Cardiac muscle cell (in vitro differentiated cells and primary cell): Measurements from ENCODE around the gene SRL. TPM values are rescaled to one million over a fixed set of nuclear protein-coding genes. Genes with fewer than 3 reads are reported as not detected.
A peak's percentile ranks its signal among the peaks of the same experiment; 100 is the strongest.

Experiments
- DNase-seq, 2 donors: peaks; one replicate each; pipeline versions ENCODE4 v3.0.0 to v3.0.0-alpha.2; 2010 to 2017; ENCODE audit warnings: low read depth in 1 of 2, low spot score in 1 of 2
- H3K27ac ChIP-seq: fragments of 200-600 bp; sonication (generic); 2 replicates; pipeline ENCODE4 v1.5.1; 2016
- H3K27me3 ChIP-seq: fragments of 200-600 bp; sonication (generic); 2 replicates; pipeline ENCODE4 v1.6.0; 2016; ENCODE audit warnings: control low read depth
- H3K36me3 ChIP-seq: fragments of 200-600 bp; sonication (generic); 2 replicates; pipeline ENCODE4 v1.5.1; 2016; ENCODE audit warnings: control low read depth
- H3K4me1 ChIP-seq: fragments of 200-600 bp; sonication (generic); 2 replicates; pipeline ENCODE4 v1.8.1; 2017; ENCODE audit warnings: low read depth, mild to moderate bottlenecking, mixed run types
- H3K4me3 ChIP-seq: fragments of 200-600 bp; sonication (generic); 2 replicates; pipeline ENCODE4 v1.5.1; 2016; ENCODE audit warnings: mild to moderate bottlenecking
- H3K9me3 ChIP-seq: fragments of 200-600 bp; sonication (generic); 2 replicates; pipeline ENCODE4 v1.5.1; 2017; ENCODE audit warnings: low read depth, mild to moderate bottlenecking, control low read depth
- CTCF ChIP-seq: IDR thresholded peaks from 2 replicates; pipeline ENCODE4 v1.5.1; 2012; ENCODE audit warnings: low read depth, mild to moderate bottlenecking, low read length
- polyA plus RNA-seq: library from polyadenylated mRNA; unstranded; fragments of >200 nt; fragmentation: Nextera tagmentation; extraction: Ambion mirVana; gene quantifications from 2 replicates; pipeline ENCODE4 v1.2.1, GENCODE V29; 2016
- total RNA-seq: library from RNA; depleted of rRNA; stranded (reverse); fragments of >200 nt; gene quantifications from 2 replicates; pipeline ENCODE4 v1.2.3, GENCODE V29; 2016

Gene SRL
- total and polyA plus RNA-seq, 2 experiments from 2014 or later, result 45.9 to 51.1 TPM

DNA sequence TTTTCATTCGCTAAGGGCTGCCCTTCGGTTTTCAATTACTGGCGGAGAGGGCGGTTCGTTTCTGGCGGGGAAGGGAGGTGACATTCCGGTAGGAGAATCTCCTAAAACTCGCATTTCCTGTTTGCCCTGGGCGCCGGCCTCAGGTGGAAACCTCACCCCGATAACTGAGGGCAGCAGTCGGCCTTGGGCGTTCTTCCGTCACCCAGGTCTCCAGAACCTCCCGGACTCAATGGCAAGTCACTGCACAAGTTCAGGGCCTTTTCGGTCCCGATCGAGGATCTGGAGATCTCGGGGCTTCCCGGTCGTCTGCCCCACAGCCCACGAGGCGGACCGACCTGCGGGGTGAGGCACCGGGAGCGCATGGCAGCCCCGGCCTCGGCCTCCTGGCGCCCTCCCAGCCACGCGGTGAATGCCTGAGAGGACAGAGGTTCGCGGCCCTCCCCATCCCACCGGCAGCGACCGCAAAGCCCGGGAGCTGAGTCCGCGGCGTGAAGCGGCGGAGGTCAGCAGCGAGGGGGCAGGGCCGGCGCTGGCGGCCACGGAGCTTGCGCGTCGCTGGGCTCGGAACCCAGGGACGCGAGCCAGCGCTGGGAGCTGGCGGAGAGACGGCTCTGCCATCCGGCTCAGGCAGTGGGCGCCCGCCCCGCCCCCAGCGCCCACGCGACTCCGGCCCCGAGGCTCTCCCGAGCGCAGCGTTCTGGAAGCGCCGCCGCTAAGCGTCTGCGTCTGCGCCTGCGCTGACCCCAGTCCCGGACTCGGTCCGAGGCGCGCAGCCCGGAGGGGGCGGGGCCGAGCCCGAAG, 58.4 kb downstream of the SRL start:
- Histone ChIP-seq H3K4me3 (peak overlapping the region; percentile 45), H3K27ac (peak overlapping the region; percentile 93), H3K27me3 (no peaks in the 10 kb centered on the region), H3K36me3 (no peaks in the 10 kb centered on the region), H3K4me1 (no peaks in the 10 kb centered on the region), H3K9me3 (no peaks in the 10 kb centered on the region)
- TF ChIP-seq CTCF, result no peak
- peak; percentile 97 to 98 for DNase-seq

GRCh38 chr16:4182581-4183236, 59.2 kb downstream of the SRL start:
- H3K27me3 ChIP-seq, result no peaks in the 10 kb centered on the region
- TF ChIP-seq CTCF, result no peak
- H3K4me1 ChIP-seq, result no peaks in the 10 kb centered on the region
- H3K27ac ChIP-seq, result peak overlapping the region; percentile 93
- no peaks in the 10 kb centered on the region for H3K36me3 ChIP-seq
- no peaks in the 10 kb centered on the region for H3K9me3 ChIP-seq
- peak overlapping the region; percentile 45 for H3K4me3 ChIP-seq
- DNase-seq, result no peak

GRCh38 chr16:4180511-4180910, 61.4 kb downstream of the SRL start:
- H3K4me1 ChIP-seq, result no peaks in the 10 kb centered on the region
- no peaks in the 10 kb centered on the region for H3K36me3 ChIP-seq
- DNase-seq, result no peak
- no peaks in the 10 kb centered on the region for H3K9me3 ChIP-seq
- no peaks in the 10 kb centered on the region for H3K27me3 ChIP-seq
- no peak for TF ChIP-seq CTCF
- H3K4me3 ChIP-seq, result no peak overlapping the region
- no peak overlapping the region for H3K27ac ChIP-seq

DNA sequence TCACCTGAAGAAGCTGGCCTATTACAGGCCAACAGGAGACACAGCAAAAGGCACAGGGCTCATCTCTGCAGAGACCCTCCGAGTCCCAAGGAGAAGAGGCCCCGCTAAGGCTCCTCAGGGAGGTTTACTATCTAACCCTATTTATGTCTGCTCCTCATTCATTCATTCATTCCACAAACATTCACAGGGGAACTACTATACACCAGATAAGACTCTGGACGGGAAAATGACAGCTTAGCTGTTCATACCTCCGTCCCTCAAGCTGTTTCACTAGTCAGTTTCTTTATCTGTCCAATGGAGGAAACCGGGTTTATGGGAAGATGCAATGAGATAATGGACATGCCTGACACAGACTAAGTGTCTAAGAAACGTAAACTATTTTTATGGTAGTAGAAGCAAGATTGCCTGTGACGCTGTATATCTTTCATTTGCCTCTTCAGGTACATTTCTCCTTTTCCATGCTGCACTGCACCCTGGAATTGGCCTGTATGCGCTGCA, 62.1 kb downstream of the SRL start:
- no peak for DNase-seq
- Histone ChIP-seq H3K36me3 (no peaks in the 10 kb centered on the region), H3K27me3 (no peaks in the 10 kb centered on the region), H3K4me3 (no peak overlapping the region), H3K27ac (no peak overlapping the region), H3K4me1 (no peaks in the 10 kb centered on the region), H3K9me3 (no peaks in the 10 kb centered on the region)
- TF ChIP-seq CTCF, result no peak

DNA sequence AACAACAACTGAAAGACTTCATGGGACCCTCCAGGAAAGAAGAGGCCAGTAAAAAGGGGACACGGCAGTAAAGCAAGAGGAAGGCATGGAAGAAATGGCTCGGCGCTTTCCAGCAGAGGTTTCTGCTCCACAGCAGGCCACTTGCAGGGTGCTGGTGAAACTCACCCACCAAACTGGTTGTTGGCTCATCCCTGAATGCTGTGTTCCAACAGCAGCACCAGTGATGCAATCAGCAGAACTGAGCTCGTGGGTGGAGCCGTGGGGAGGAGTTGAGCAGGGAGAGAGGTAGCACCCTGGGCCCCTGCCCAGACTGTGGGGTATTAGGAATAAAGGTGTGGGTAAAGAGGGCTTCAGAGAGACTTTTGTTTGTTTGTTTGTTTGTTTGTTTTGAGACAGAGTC, 62.9 kb downstream of the SRL start:
- TF ChIP-seq CTCF, result no peak
- no peak overlapping the region for H3K4me3 ChIP-seq
- peak in 1 of 2 donors; percentile 71 for DNase-seq
- no peaks in the 10 kb centered on the region for H3K4me1 ChIP-seq
- H3K27ac ChIP-seq, result no peak overlapping the region
- H3K9me3 ChIP-seq, result no peaks in the 10 kb centered on the region
- H3K27me3 ChIP-seq, result no peaks in the 10 kb centered on the region
- H3K36me3 ChIP-seq, result no peaks in the 10 kb centered on the region
